Muscle layer of duodenum (tissue), 2 donors: ENCODE measurements around the gene OR14A16.
A peak's percentile ranks its signal among the peaks of the same experiment; 100 is the strongest.

Experiments
- H3K27ac ChIP-seq: one replicate; pipeline ENCODE4 v1.7.0; 2013; ENCODE audit warnings: mild to moderate bottlenecking, low read length
- H3K27me3 ChIP-seq: one replicate; pipeline ENCODE4 v1.7.0; 2013; ENCODE audit warnings: low read depth, mild to moderate bottlenecking, control low read depth, low read length
- H3K36me3 ChIP-seq, 2 donors: one replicate each; pipeline ENCODE4 v1.7.0; 2013; ENCODE audit warnings: low read length in 2 of 2, control low read depth in 1 of 2, mild to moderate bottlenecking in 1 of 2; ENCODE audit not compliant: insufficient read depth in 2 of 2, control insufficient read depth in 1 of 2
- H3K4me1 ChIP-seq, 2 donors: one replicate each; pipeline ENCODE4 v1.7.0; 2013; ENCODE audit warnings: low read length in 2 of 2, mild to moderate bottlenecking in 2 of 2, control low read depth in 1 of 2, moderate library complexity in 1 of 2; ENCODE audit not compliant: insufficient read depth in 2 of 2, control insufficient read depth in 1 of 2
- H3K4me3 ChIP-seq, 2 donors: one replicate each; pipeline ENCODE4 v1.7.0; 2013; ENCODE audit warnings: low read length in 2 of 2, low read depth in 1 of 2, mild to moderate bottlenecking in 1 of 2
- H3K9me3 ChIP-seq, 2 donors: one replicate each; pipeline ENCODE4 v1.7.0; 2013; ENCODE audit warnings: low read length in 2 of 2, control low read depth in 1 of 2, mild to moderate bottlenecking in 1 of 2; ENCODE audit not compliant: control insufficient read depth in 1 of 2
- donor health status: healthy.

Gene OR14A16, protein sequence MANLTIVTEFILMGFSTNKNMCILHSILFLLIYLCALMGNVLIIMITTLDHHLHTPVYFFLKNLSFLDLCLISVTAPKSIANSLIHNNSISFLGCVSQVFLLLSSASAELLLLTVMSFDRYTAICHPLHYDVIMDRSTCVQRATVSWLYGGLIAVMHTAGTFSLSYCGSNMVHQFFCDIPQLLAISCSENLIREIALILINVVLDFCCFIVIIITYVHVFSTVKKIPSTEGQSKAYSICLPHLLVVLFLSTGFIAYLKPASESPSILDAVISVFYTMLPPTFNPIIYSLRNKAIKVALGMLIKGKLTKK

DNA sequence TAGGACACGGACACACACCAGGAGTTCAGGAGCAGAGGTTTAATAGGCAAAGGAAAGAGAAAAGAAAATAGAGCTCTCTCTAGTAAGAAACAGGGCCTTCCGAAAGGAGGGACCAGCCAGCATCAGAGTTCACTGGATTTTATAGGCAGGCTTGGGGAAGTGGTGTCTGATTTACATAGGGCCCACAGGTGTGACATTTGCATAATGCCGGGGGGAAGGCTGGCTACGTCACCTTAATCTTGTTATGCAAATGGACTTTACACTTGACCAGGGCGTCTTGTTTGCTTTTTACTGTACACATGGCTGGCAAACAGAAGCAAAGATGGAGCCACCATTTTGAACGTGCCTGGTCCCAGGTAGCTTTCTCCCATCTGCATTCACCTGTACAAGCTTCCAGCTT is at the start of gene OR14A16:
Gene OR14A16 (minus strand): TSS at position 97 of the 400 bp plus-strand sequence. CDS start 8,390 bp downstream, outside the sequence.
- H3K4me3 ChIP-seq, result no peak within 1 kb of the TSS
- no peak within 1 kb of the TSS for H3K27ac ChIP-seq
- H3K9me3 ChIP-seq, result no peaks in the 10 kb centered on the region

DNA sequence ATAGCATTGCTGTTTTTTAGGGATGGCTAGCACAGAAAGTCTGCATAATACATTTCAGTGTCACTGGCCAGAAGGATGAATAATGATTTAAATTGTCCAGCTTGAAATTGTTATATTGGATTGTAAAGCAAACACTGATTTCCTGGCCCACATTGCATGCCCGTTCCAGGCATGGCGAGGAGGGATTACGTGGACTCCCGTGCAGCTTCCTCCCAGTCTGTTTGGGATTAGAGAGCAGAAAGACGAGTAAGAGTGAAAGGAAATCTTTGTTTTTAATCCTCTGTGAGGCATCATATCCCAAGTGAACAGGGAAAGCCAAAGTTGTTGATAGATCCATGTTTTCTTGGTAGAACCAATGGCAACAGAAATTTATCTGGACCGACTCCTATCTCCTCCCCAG is 41.5 kb upstream of the OR14A16 start:
- no peaks in the 10 kb centered on the region for H3K27me3 ChIP-seq
- no peaks in the 10 kb centered on the region for H3K4me1 ChIP-seq
- no peaks in the 10 kb centered on the region for H3K9me3 ChIP-seq
- no peak overlapping the region for H3K27ac ChIP-seq
- H3K4me3 ChIP-seq, result no peak overlapping the region
- H3K36me3 ChIP-seq, result no peaks in the 10 kb centered on the region

More for the DNA sequence above, at the start of gene OR14A16:
- Histone ChIP-seq H3K27me3 (no peaks in the 10 kb centered on the region), H3K4me1 (no peaks in the 10 kb centered on the region), H3K36me3 (no peaks in the 10 kb centered on the region)

DNA sequence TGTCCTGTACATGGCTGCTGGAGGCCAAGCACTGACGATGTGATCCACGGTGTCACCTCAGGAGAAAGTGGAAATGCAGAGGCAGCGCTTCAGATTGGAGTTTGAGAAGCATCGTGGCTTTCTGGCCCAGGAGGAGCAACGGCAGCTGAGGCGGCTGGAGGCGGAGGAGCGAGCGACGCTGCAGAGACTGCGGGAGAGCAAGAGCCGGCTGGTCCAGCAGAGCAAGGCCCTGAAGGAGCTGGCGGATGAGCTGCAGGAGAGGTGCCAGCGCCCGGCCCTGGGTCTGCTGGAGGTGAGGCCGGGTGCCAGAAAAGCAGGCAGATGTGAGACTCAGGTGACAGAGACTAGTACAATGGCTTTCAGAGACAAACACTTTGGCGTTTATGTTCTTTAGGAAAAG is 40.7 kb upstream of the OR14A16 start:
- H3K9me3 ChIP-seq, result no peaks in the 10 kb centered on the region
- H3K27me3 ChIP-seq, result no peaks in the 10 kb centered on the region
- H3K36me3 ChIP-seq, result no peaks in the 10 kb centered on the region
- H3K27ac ChIP-seq, result no peak overlapping the region
- H3K4me3 ChIP-seq, result no peak overlapping the region
- no peaks in the 10 kb centered on the region for H3K4me1 ChIP-seq

DNA sequence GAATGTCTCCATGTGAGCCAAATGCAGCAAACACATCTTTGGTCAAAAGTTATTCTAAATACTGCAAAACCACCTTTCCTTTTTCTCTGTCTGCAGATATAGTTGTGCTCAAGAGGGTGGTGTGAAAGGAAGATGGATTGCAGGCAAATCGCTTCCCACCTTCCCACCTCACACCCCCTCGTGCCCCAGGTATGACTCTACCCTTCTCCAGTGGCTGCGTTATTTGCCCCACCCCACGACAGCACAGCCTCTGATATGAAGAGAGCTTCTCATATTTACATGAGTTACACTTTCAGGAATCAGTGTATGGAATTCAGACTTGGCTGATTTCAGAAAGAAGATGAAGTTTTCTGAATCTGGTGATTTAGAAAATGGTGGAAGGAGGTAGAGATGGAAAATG is 38.8 kb upstream of the OR14A16 start:
- Histone ChIP-seq H3K4me1 (no peaks in the 10 kb centered on the region), H3K27ac (no peak overlapping the region), H3K36me3 (no peaks in the 10 kb centered on the region), H3K4me3 (no peak overlapping the region), H3K9me3 (no peaks in the 10 kb centered on the region), H3K27me3 (peaks cover 4% of the 10 kb centered on the region)

DNA sequence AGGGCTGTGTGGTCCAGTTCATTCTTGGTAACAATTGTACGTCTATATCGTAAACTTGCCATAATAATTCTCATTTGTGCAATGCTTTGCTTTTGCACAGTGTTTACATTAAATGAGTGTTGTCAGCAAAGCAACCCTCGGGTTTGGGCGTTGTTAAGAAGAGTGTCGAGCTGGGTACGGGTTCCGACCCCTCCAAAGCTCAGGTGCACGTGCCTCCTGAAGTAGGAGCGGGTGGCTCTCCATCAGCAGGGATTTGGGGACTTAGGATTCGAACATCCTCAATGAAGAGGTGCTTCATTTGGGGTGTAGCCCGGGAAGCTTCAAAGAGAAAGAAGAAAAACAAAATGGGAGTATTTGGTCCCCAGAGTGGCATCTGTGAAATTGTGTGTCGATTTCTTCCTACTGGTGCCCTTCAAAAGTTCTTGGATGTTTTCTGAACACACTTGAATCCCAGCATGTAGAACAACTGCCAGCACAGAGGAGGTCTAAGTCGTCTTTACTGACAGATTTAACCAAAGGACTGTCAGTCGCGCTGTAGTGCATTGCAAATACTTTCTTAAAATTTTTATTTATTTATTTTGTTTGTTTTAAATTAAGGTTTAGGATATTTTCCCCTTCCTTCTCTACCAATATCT is 34.2 kb upstream of the OR14A16 start:
- Histone ChIP-seq H3K27me3 (peaks cover 4% of the 10 kb centered on the region), H3K36me3 (no peaks in the 10 kb centered on the region), H3K9me3 (no peaks in the 10 kb centered on the region), H3K27ac (no peak overlapping the region), H3K4me1 (peaks cover 0 to 4% of the 10 kb centered on the region in 2 donors), H3K4me3 (peak overlapping the region; percentile 46 to 64)

DNA sequence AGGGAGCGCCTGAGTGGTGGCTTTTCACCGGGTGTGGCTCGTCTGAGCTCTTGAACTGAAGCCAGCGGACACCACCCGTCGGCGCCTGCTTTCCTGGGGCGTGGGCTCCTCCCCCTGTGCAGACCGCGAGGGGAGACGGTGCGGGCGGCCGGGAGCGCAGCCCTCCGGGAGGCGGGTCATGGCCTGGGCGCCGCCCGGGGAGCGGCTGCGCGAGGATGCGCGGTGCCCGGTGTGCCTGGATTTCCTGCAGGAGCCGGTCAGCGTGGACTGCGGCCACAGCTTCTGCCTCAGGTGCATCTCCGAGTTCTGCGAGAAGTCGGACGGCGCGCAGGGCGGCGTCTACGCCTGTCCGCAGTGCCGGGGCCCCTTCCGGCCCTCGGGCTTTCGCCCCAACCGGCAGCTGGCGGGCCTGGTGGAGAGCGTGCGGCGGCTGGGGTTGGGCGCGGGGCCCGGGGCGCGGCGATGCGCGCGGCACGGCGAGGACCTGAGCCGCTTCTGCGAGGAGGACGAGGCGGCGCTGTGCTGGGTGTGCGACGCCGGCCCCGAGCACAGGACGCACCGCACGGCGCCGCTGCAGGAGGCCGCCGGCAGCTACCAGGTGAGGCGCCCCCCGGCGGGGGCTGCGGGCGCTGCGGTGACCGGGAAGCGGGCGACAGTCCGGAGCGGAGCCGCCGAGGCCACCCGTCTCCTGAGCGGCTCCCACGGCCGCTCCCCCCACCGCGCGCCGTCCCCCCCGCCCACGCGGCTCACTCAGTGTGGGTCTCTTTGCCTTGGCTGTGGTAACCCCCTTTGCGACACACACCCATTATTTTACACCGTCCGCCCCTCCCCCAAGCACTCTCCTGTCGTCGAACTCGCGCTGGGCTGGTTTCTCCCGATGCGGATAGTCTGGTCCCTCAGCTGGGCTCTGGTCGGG is 33.4 kb upstream of the OR14A16 start, which contains the start of gene TRIM58:
Gene TRIM58 (plus strand): TSS at position 119 of the 916 bp plus-strand sequence. CDS start 60 bp downstream, at position 179.
- peak within 1 kb of the TSS; percentile 46 to 64 for H3K4me3 ChIP-seq
- H3K27me3 ChIP-seq, result peaks cover 4% of the 10 kb centered on the region
- H3K4me1 ChIP-seq, result peaks cover 0 to 4% of the 10 kb centered on the region in 2 donors
- H3K36me3 ChIP-seq, result no peaks in the 10 kb centered on the region
- H3K27ac ChIP-seq, result no peak within 1 kb of the TSS
- H3K9me3 ChIP-seq, result no peaks in the 10 kb centered on the region

DNA sequence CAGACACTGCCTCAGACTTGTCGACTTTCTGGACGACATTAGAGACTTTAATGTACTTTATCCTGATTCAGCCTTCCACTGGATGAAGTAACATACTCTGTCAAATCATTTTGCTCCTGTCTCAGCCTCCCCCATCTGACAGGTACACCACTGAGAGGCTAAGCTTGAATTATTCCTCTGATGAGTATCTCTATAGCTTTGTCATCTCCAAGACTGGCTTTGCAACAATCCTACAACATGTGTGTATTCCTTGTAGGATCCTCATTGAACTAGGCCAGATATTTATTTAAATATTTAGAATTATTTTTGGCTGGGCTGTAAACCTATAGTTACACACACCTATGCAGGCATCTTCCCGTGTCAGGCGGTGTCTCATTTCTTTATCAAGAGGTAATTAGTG is 32.0 kb upstream of the OR14A16 start:
- Histone ChIP-seq H3K9me3 (no peaks in the 10 kb centered on the region), H3K27ac (no peak overlapping the region), H3K36me3 (no peaks in the 10 kb centered on the region), H3K4me3 (no peak overlapping the region), H3K27me3 (peaks cover 4% of the 10 kb centered on the region), H3K4me1 (peaks cover 0 to 4% of the 10 kb centered on the region in 2 donors)

DNA sequence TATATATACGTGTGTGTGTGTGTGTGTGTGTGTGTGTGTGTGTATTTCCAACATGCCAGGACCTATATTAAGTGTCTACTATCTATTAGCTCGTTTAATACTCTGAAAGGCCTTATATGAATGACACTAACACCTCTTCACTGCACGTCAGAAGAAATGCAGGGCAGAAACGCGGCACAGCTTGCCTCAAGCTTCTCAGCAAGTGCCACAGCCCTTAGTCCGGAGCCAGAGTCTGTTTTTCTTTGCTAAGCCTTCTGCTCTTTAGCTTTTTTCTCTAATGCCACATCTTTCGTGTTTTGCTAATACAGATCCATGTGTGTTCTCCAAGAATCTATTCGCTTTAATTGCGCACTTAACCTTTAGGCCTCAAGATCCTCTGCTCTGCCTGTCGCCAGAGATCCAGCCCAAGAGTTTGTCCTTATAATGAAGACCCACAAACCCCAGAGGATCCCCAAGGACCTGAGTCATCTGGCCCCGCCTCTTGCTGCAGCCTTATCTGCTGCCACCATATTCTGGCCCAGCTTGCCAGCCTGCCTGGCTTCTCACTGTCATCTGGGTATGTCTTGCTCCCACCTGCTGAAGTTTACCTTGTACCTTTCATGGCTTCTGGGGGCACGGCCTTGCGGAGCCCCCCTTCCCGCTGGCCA is 31.1 kb upstream of the OR14A16 start:
- Histone ChIP-seq H3K4me3 (no peak overlapping the region), H3K27ac (no peak overlapping the region), H3K9me3 (no peaks in the 10 kb centered on the region), H3K27me3 (peaks cover 4% of the 10 kb centered on the region), H3K36me3 (no peaks in the 10 kb centered on the region), H3K4me1 (peaks cover 0 to 4% of the 10 kb centered on the region in 2 donors)

DNA sequence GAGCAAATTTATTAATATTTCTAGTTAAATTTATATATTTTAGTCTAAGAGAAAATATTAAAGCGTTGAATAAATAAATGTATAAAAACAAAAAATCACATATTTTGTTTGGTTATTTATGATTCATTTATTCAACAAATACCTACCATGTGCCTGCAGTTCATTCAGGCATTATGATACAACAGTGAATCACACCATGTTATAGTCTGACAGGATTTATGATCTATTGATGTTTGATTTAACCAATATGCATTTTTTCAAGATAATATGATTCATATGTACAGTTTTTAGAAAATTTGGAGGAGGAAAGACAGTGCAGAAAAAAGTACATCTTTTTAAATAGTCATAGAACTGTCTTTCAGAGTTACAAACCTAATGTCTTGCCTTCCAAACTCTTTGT is 25.7 kb upstream of the OR14A16 start:
- H3K27me3 ChIP-seq, result no peaks in the 10 kb centered on the region
- H3K4me1 ChIP-seq, result no peaks in the 10 kb centered on the region
- no peak overlapping the region for H3K27ac ChIP-seq
- H3K4me3 ChIP-seq, result no peak overlapping the region
- H3K36me3 ChIP-seq, result no peaks in the 10 kb centered on the region
- no peaks in the 10 kb centered on the region for H3K9me3 ChIP-seq

DNA sequence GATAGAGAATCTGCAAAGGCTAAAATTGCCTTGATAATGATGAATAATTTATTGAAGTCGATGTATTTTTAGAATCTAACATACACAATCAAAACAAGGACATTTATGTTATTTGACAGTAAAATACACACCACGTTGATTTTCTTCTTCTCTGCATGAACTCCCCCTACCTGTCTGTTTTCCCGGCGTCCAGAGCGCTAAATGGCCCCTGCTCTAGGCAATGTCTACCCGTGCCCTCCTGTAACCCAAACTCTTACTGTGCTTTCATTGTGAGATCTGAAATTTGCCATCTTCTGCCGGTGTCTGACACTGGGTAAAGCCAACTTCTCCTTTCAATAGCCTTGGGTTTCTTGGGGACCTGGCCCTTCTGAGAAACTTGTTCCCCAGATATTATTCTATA is 24.4 kb upstream of the OR14A16 start:
- Histone ChIP-seq H3K27ac (no peak overlapping the region), H3K4me1 (no peaks in the 10 kb centered on the region), H3K4me3 (no peak overlapping the region)

DNA sequence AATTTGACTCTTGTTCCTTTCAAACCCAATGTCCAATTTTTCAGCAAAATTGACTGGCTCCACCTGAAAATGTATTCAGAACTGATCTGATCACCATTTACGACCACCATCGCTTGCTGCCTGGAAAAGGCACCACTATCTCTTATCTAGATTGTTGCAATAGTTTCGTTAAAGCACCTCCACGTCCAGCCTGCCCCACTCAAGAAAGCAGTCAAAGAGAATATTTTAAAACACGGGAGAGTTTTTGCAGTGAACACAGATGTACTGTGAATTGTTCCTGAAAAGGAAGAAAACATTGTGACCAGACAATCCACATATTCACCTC is 21.7 kb upstream of the OR14A16 start:
- Histone ChIP-seq H3K27me3 (no peaks in the 10 kb centered on the region), H3K4me3 (no peak overlapping the region), H3K9me3 (no peaks in the 10 kb centered on the region), H3K4me1 (no peaks in the 10 kb centered on the region), H3K27ac (no peak overlapping the region), H3K36me3 (no peaks in the 10 kb centered on the region)

More for the DNA sequence above, 24.4 kb upstream of the OR14A16 start:
- Histone ChIP-seq H3K27me3 (no peaks in the 10 kb centered on the region), H3K9me3 (no peaks in the 10 kb centered on the region), H3K36me3 (no peaks in the 10 kb centered on the region)
